ENCODE measurements around the gene CSRNP3.

CSRNP3 gene

GRCh38 chr2:165560377-165560988 is 91.0 kb downstream of the CSRNP3 start:
- H3K27ac ChIP-seq: no peak overlapping the region
- no peak for TF ChIP-seq CTCF (conservative IDR thresholded peaks at IDR 0.05; ENCODE audit: low read depth)
- CTCF ChIA-PET: no interaction called here
- no peak for DNase-seq (ENCODE audit: low spot score)
- POLR2A ChIA-PET (ENCODE audit: low non-redundant PET): no interaction called here

GRCh38 chr2:165561516-165561915 is 92.0 kb downstream of the CSRNP3 start:
- no peak overlapping the region for H3K27ac ChIP-seq
- no peak for TF ChIP-seq CTCF (conservative IDR thresholded peaks at IDR 0.05; ENCODE audit: low read depth)

GRCh38 chr2:165562233-165562632 is 92.7 kb downstream of the CSRNP3 start:
- ChIA-PET POLR2A (ENCODE audit: low non-redundant PET) (no interaction called here), CTCF (no interaction called here)
- no peak overlapping the region for H3K27ac ChIP-seq
- no peak for DNase-seq (ENCODE audit: low spot score)
- TF ChIP-seq CTCF (conservative IDR thresholded peaks at IDR 0.05; ENCODE audit: low read depth): no peak

More at GRCh38 chr2:165561516-165561915, 92.0 kb downstream of the CSRNP3 start:
- ChIA-PET CTCF (no interaction called here), POLR2A (ENCODE audit: low non-redundant PET) (no interaction called here)
- no peak for DNase-seq (ENCODE audit: low spot score)

GRCh38 chr2:165563468-165564225 is 94.1 kb downstream of the CSRNP3 start:
- TF ChIP-seq CTCF (conservative IDR thresholded peaks at IDR 0.05; ENCODE audit: low read depth): no peak
- H3K27ac ChIP-seq: no peak overlapping the region
- CTCF ChIA-PET: no interaction called here
- POLR2A ChIA-PET (ENCODE audit: low non-redundant PET): no interaction called here
- DNase-seq (ENCODE audit: low spot score): no peak

- POLR2A ChIA-PET (ENCODE audit: low non-redundant PET): no interaction called here
- TF ChIP-seq CTCF (conservative IDR thresholded peaks at IDR 0.05; ENCODE audit: low read depth): no peak
- no peak overlapping the region for H3K27ac ChIP-seq
- CTCF ChIA-PET: interaction anchor here (0.8 kb wide), 1 partner anchor 88 kb away, joined by 3 read pairs; no protein-coding TSS in a partner anchor
- DNase-seq (ENCODE audit: low spot score): no peak
These were observed 96.5 kb downstream of the CSRNP3 start for GRCh38 chr2:165566008-165566407.

GRCh38 chr2:165567273-165567672 is 97.8 kb downstream of the CSRNP3 start:
- TF ChIP-seq CTCF (conservative IDR thresholded peaks at IDR 0.05; ENCODE audit: low read depth): no peak
- ChIA-PET POLR2A (ENCODE audit: low non-redundant PET) (no interaction called here), CTCF (no interaction called here)
- DNase-seq (ENCODE audit: low spot score): no peak
- H3K27ac ChIP-seq: no peak overlapping the region

Data from RWPE1 (cell line).